HG02870 (cell line): ENCODE results near the gene GIPC3.
"Not testable (repeated sequence)": the region's sequence is repeated elsewhere in the genome, so short reads cannot be mapped to it uniquely, and the experiment has no call there.

Experiments
- ATAC-seq: cut with Tn5 transposase; IDR thresholded peaks from one replicate; pipeline ENCODE4 v1.9.1; 2021; ENCODE audit warnings: mild to moderate bottlenecking, moderate library complexity; ENCODE audit not compliant: unreplicated experiment

The GIPC3 gene

GRCh38 chr19:3615524-3616135 is 30.4 kb downstream of the GIPC3 start:
- ATAC-seq = no peak

GRCh38 chr19:3617463-3617862 is 32.2 kb downstream of the GIPC3 start:
- no peak for ATAC-seq

GRCh38 chr19:3618144-3618810 is 33.0 kb downstream of the GIPC3 start:
- no peak for ATAC-seq

GRCh38 chr19:3618811-3619630 is 33.7 kb downstream of the GIPC3 start:
- ATAC-seq = no peak

GRCh38 chr19:3619631-3620012 is 34.3 kb downstream of the GIPC3 start:
- no peak for ATAC-seq

- ATAC-seq = no peak
Measured at GRCh38 chr19:3620145-3620816, 35.0 kb downstream of the GIPC3 start.

- ATAC-seq = no peak
Measured at GRCh38 chr19:3620817-3621547, 35.7 kb downstream of the GIPC3 start.

GRCh38 chr19:3621689-3622088 is 36.4 kb downstream of the GIPC3 start:
- ATAC-seq = no peak

GRCh38 chr19:3622224-3622623 is 36.9 kb downstream of the GIPC3 start:
- no peak for ATAC-seq

- no peak for ATAC-seq
Measured at GRCh38 chr19:3623716-3624115, 38.4 kb downstream of the GIPC3 start.

- ATAC-seq = peak; percentile 7
Measured at GRCh38 chr19:3625996-3626472, 40.8 kb downstream of the GIPC3 start.

- peak; percentile 90 for ATAC-seq
Measured at GRCh38 chr19:3626473-3627350, 41.4 kb downstream of the GIPC3 start, which contains the start of gene CACTIN. TSS of gene CACTIN (minus strand) at chr19:3626790. CDS start at chr19:3626762, 28 bp downstream.

- no peak for ATAC-seq
Measured at GRCh38 chr19:3627351-3627723, 42.1 kb downstream of the GIPC3 start.

GRCh38 chr19:3628766-3629165 is 43.5 kb downstream of the GIPC3 start:
- not testable (repeated sequence) for ATAC-seq

GRCh38 chr19:3631053-3631861 is 46.0 kb downstream of the GIPC3 start:
- ATAC-seq = no peak

GRCh38 chr19:3632098-3632497 is 46.8 kb downstream of the GIPC3 start:
- no peak for ATAC-seq

- no peak for ATAC-seq
Measured at GRCh38 chr19:3632739-3633558, 47.7 kb downstream of the GIPC3 start.

GRCh38 chr19:3633559-3633988 is 48.3 kb downstream of the GIPC3 start:
- no peak for ATAC-seq
